GM03348 (cell line): ENCODE measurements around the gene MAP2.
A peak's percentile ranks its signal among the peaks of the same experiment; 100 is the strongest.

Experiments
- DNase-seq: peaks from one replicate; pipeline ENCODE4 v3.0.0; 2012; ENCODE audit warnings: low spot score

The MAP2 gene

GRCh38 chr2:209423562-209424198 lies at the start of gene MAP2:
TSS of gene MAP2 (plus strand) at chr2:209424047. CDS start at chr2:209653171, 229,124 bp downstream.
- DNase-seq = peak; percentile 90

- no peak for DNase-seq
Observed at GRCh38 chr2:209376686-209377085, 47.2 kb upstream of the MAP2 start.

GRCh38 chr2:209380293-209380692 lies 43.6 kb upstream of the MAP2 start:
- DNase-seq = no peak

GRCh38 chr2:209381091-209381490 lies 42.8 kb upstream of the MAP2 start:
- DNase-seq = no peak

- no peak for DNase-seq
Observed at GRCh38 chr2:209382775-209383174, 41.1 kb upstream of the MAP2 start.

- peak; percentile 30 for DNase-seq
Observed at GRCh38 chr2:209383212-209383611, 40.6 kb upstream of the MAP2 start.

GRCh38 chr2:209387389-209387788 lies 36.5 kb upstream of the MAP2 start:
- no peak for DNase-seq

- DNase-seq = no peak
Observed at GRCh38 chr2:209388446-209389037, 35.3 kb upstream of the MAP2 start.

- no peak for DNase-seq
Observed at GRCh38 chr2:209389171-209389618, 34.7 kb upstream of the MAP2 start.

- no peak for DNase-seq
Observed at GRCh38 chr2:209390839-209391238, 33.0 kb upstream of the MAP2 start.

- DNase-seq = peak; percentile 46
Observed at GRCh38 chr2:209391776-209392401, 32.0 kb upstream of the MAP2 start.

GRCh38 chr2:209395229-209395628 lies 28.6 kb upstream of the MAP2 start:
- DNase-seq = no peak

GRCh38 chr2:209395652-209396051 lies 28.2 kb upstream of the MAP2 start:
- no peak for DNase-seq

- DNase-seq = no peak
Observed at GRCh38 chr2:209398463-209398862, 25.4 kb upstream of the MAP2 start.

GRCh38 chr2:209401788-209402187 lies 22.1 kb upstream of the MAP2 start:
- DNase-seq = no peak

GRCh38 chr2:209411296-209411695 lies 12.6 kb upstream of the MAP2 start:
- DNase-seq = no peak

GRCh38 chr2:209411718-209412117 lies 12.1 kb upstream of the MAP2 start:
- no peak for DNase-seq

- DNase-seq = no peak
Observed at GRCh38 chr2:209413311-209414014, 10.4 kb upstream of the MAP2 start.

- DNase-seq = no peak
Observed at GRCh38 chr2:209416913-209417312, 6.9 kb upstream of the MAP2 start.

- DNase-seq = no peak
Observed at GRCh38 chr2:209422191-209422754, 1.6 kb upstream of the MAP2 start.

GRCh38 chr2:209424199-209424701 lies 403 bp downstream of the MAP2 start:
- DNase-seq = no peak

- DNase-seq = no peak
Observed at GRCh38 chr2:209424781-209425470, 1.1 kb downstream of the MAP2 start.
